Measurements from ENCODE around the gene MRPS12. TPM values are rescaled to one million over a fixed set of nuclear protein-coding genes. Genes with fewer than 3 reads are reported as not detected.

The MRPS12 gene
- total and polyA plus RNA-seq, 2 of the 13 experiments (the other 11 are each of a cell fraction or from before 2014, with no cell fraction given), result 27.5 to 54.8 TPM

GRCh38 chr19:38975214-38975860, 44.6 kb downstream of the MRPS12 start, which contains the start of gene FBXO17 (continued):
- TF ChIP-seq SRSF9 (IDR thresholded peaks at IDR 0.05; ENCODE audit: borderline replicate concordance, insufficient read depth, low read depth, low read length, poor library complexity, severe bottlenecking) (no peak), EP300 (IDR thresholded peaks at IDR 0.05; ENCODE audit: low read depth in 2 of 2, low read length in 2 of 2) (no peak), EP300 (CRISPR knock-in tag; IDR thresholded peaks at IDR 0.05; ENCODE audit: borderline replicate concordance) (no peak), MED1 (CRISPR knock-in tag; IDR thresholded peaks at IDR 0.05) (peak; percentile 3; the same call in 1 of the 2 replicates), TFE3 (CRISPR knock-in tag; IDR thresholded peaks at IDR 0.05) (no peak), ZNF33B (CRISPR knock-in tag; IDR thresholded peaks at IDR 0.05) (no peak), MXD3 (CRISPR knock-in tag; IDR thresholded peaks at IDR 0.05) (peak; percentile 71; the same call in 1 of the 2 replicates), MYC (CRISPR knock-in tag; IDR thresholded peaks at IDR 0.05; ENCODE audit: borderline replicate concordance) (peak; percentile 60; the same call in 1 of the 2 replicates), ZNF160 (CRISPR knock-in tag; IDR thresholded peaks at IDR 0.05) (no peak), ZC3H13 (CRISPR knock-in tag; IDR thresholded peaks at IDR 0.05) (peak; percentile 48; the same call in 1 of the 2 replicates), SIN3A (IDR thresholded peaks at IDR 0.05; ENCODE audit: borderline replicate concordance, low read depth, low read length) (peak; percentile 72; the same call in 1 of the 2 replicates), THAP8 (CRISPR knock-in tag; IDR thresholded peaks at IDR 0.05; ENCODE audit: borderline replicate concordance) (no peak), TRIM24 (CRISPR knock-in tag; IDR thresholded peaks at IDR 0.05) (no peak), CCDC6 (CRISPR knock-in tag; IDR thresholded peaks at IDR 0.05) (peak; percentile 65; the same call in 1 of the 2 replicates), ZSCAN20 (CRISPR knock-in tag; IDR thresholded peaks at IDR 0.05; ENCODE audit: borderline replicate concordance) (no peak), FOXK1 (CRISPR knock-in tag; IDR thresholded peaks at IDR 0.05; ENCODE audit: borderline replicate concordance, low read depth) (0 out of 2 replicates have a peak, but pooled peaks have one; percentile 34), ZNF720 (CRISPR knock-in tag; IDR thresholded peaks at IDR 0.05) (no peak), ZFP62 (CRISPR knock-in tag; IDR thresholded peaks at IDR 0.05) (no peak), PRPF4 (IDR thresholded peaks at IDR 0.05; ENCODE audit: low read depth, low read length, poor library complexity, severe bottlenecking) (no peak), ZKSCAN5 (CRISPR knock-in tag; IDR thresholded peaks at IDR 0.05) (peak; percentile 46; the same call in 1 of the 2 replicates)
- TF ChIP-seq, protein P1, sequence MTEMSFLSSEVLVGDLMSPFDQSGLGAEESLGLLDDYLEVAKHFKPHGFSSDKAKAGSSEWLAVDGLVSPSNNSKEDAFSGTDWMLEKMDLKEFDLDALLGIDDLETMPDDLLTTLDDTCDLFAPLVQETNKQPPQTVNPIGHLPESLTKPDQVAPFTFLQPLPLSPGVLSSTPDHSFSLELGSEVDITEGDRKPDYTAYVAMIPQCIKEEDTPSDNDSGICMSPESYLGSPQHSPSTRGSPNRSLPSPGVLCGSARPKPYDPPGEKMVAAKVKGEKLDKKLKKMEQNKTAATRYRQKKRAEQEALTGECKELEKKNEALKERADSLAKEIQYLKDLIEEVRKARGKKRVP (CRISPR knock-in tag; IDR thresholded peaks at IDR 0.05), result peak in 1 of 2 experiments; percentile 49; a peak in 1 of 4 replicates
- TF ChIP-seq, protein P2, sequence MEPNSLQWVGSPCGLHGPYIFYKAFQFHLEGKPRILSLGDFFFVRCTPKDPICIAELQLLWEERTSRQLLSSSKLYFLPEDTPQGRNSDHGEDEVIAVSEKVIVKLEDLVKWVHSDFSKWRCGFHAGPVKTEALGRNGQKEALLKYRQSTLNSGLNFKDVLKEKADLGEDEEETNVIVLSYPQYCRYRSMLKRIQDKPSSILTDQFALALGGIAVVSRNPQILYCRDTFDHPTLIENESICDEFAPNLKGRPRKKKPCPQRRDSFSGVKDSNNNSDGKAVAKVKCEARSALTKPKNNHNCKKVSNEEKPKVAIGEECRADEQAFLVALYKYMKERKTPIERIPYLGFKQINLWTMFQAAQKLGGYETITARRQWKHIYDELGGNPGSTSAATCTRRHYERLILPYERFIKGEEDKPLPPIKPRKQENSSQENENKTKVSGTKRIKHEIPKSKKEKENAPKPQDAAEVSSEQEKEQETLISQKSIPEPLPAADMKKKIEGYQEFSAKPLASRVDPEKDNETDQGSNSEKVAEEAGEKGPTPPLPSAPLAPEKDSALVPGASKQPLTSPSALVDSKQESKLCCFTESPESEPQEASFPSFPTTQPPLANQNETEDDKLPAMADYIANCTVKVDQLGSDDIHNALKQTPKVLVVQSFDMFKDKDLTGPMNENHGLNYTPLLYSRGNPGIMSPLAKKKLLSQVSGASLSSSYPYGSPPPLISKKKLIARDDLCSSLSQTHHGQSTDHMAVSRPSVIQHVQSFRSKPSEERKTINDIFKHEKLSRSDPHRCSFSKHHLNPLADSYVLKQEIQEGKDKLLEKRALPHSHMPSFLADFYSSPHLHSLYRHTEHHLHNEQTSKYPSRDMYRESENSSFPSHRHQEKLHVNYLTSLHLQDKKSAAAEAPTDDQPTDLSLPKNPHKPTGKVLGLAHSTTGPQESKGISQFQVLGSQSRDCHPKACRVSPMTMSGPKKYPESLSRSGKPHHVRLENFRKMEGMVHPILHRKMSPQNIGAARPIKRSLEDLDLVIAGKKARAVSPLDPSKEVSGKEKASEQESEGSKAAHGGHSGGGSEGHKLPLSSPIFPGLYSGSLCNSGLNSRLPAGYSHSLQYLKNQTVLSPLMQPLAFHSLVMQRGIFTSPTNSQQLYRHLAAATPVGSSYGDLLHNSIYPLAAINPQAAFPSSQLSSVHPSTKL (CRISPR knock-in tag; IDR thresholded peaks at IDR 0.05), result peak; percentile 28; the same call in 1 of the 2 replicates
